ENCODE results near the gene MVB12B.

MVB12B gene

DNA sequence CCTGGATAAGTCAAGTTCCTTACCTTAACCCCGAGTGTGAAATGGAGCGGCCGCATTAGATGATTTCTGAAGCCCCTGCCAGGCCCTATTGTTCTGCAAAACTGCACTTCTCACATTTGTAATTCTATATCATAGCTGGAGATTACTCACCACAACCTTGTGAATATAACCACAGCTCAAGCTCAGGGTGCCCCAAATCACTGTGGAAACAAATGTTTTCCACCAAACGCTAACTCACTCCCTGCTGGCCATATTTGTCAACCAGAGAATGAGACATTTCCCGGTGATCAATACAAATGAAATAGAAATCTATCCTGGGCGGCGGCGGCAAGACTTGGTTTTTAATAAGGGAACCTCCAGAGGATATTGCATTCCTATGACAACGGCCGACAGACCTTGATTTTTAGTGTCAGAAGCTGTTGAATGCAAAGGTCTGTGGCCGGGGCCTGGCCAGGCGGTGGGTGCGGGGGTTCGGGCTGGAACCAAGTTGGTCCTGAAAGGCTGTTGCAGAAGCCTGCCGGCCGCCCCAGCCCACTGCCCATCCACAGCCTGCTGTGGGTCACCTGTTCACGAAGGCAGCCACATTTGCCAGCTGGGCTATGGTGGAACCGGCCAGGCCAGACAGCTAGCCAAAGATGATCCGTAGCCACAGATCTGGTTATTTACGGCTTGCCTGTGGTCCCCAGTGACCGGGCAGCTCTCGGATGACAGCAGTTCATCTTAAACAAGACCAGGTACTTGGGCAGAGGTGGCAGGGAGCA lies 193.2 kb downstream of the MVB12B start:
- DNase-seq (ENCODE audit: low read depth in 2 of 2): no peak

GRCh38 chr9:126520453-126520852 lies 193.8 kb downstream of the MVB12B start:
- DNase-seq (ENCODE audit: low read depth in 2 of 2): no peak

GRCh38 chr9:126521089-126521488 lies 194.5 kb downstream of the MVB12B start:
- no peak for DNase-seq (ENCODE audit: low read depth in 2 of 2)

GRCh38 chr9:126521551-126521950 lies 194.9 kb downstream of the MVB12B start:
- DNase-seq (ENCODE audit: low read depth in 2 of 2): no peak

- no peak for DNase-seq (ENCODE audit: low read depth in 2 of 2)
Observed at GRCh38 chr9:126521976-126522590, 195.5 kb downstream of the MVB12B start.

- no peak for DNase-seq (ENCODE audit: low read depth in 2 of 2)
Observed at GRCh38 chr9:126522612-126523356, 196.2 kb downstream of the MVB12B start.

DNA sequence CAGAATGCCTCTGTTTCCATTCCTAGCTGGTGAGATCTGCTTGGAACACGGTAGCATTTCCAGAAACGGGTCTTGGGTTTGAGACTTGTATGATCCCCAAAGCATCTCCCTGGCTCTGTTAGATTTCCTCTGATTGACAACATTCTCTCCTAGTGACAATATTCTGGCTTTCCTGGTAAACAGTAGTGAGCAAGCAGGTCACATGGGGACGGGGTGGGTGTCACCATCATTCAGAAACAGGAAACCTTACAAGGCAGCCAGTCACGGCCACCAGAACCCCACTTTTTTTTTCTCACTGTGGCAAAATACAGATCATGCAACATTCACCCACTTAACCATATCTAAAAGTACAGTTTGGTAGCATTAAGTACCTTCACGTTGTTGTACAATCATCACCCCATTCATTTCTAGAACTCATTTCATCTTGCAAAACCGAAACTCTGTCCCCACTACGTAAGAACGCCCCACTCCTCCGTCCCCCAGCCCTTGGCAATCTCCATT lies 197.0 kb downstream of the MVB12B start:
- peak in 1 of 2 donors; percentile 10 for DNase-seq (ENCODE audit: low read depth in 2 of 2)

- no peak for DNase-seq (ENCODE audit: low read depth in 2 of 2)
Observed at GRCh38 chr9:126524353-126525077, 197.9 kb downstream of the MVB12B start.

GRCh38 chr9:126526218-126527108 lies 199.8 kb downstream of the MVB12B start:
- DNase-seq (ENCODE audit: low read depth in 2 of 2): no peak

GRCh38 chr9:126527109-126527825 lies 200.6 kb downstream of the MVB12B start:
- no peak for DNase-seq (ENCODE audit: low read depth in 2 of 2)

- no peak for DNase-seq (ENCODE audit: low read depth in 2 of 2)
Observed at GRCh38 chr9:126528111-126528510, 201.5 kb downstream of the MVB12B start.

DNA sequence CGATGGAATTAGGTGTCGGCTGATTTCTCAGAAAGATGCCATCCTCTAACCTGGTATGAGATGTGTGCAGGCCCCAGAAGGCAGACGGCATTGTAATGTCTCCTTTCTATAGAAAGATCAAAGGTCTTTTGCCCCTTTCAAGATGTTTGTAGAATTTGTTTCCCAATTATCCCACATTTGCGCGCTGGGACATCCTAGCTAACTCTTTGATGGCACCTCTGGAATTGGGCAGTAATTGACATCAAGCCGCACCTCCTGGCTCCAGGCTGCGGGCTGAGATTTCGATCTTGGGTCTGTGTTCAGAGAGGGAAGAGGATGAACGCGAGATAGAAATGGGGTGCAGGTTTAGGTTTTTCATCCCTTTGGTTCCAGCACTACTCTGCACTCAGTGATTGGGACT lies 202.3 kb downstream of the MVB12B start:
- no peak for DNase-seq (ENCODE audit: low read depth in 2 of 2)

DNA sequence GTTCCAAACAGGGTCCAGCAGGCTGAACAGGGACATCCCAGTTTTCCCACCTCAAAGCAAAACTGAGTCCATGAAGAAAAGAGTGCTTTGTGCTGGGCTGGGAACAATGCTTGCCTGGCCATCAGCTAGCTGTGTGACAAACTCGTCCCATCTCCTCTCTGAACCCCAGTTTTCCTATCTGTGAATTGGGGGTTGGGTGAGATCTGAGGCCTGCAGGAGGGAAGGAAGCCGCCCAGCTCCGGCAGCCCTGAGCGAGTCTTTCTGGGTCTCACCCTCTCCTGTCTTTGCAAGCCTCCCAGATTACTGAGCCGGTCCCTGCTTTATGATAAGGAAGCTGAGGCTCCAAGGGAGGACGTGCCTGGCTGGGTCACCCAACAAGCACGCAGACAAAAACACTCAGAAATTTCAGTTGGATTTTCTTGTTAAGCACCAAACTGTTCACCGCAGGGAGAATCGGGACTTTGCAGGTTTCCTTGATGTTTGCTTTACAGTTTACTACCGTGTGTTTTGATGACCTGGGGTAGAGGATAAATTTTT lies 204.5 kb downstream of the MVB12B start:
- DNase-seq (ENCODE audit: low read depth in 2 of 2): no peak

- no peak for DNase-seq (ENCODE audit: low read depth in 2 of 2)
Observed at GRCh38 chr9:126531591-126531990, 205.0 kb downstream of the MVB12B start.

DNA sequence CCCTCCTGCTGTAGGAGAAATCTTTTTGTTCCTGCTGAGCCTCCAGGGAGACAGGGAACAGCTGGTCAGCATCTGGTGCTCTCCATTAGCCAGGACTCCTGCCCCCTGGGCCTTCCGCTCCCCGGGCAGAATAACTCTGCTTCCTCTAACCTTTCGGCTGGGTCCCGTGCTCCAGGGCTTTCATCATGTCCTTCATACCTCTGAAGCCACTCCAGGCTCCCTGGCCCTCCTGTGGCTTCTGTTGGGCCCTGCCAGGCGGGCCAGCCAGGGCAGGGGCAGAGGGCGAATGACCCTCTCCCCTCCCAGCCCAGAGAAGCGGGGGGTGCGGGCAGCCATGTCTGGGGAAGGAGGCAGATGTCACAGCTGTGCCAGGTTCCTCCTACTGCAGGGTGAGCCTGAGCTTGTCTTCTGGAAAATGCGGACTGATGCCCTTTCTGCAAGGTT lies 205.4 kb downstream of the MVB12B start:
- no peak for DNase-seq (ENCODE audit: low read depth in 2 of 2)

- DNase-seq (ENCODE audit: low read depth in 2 of 2): no peak
Observed at GRCh38 chr9:126532489-126532888, 205.9 kb downstream of the MVB12B start.

DNA sequence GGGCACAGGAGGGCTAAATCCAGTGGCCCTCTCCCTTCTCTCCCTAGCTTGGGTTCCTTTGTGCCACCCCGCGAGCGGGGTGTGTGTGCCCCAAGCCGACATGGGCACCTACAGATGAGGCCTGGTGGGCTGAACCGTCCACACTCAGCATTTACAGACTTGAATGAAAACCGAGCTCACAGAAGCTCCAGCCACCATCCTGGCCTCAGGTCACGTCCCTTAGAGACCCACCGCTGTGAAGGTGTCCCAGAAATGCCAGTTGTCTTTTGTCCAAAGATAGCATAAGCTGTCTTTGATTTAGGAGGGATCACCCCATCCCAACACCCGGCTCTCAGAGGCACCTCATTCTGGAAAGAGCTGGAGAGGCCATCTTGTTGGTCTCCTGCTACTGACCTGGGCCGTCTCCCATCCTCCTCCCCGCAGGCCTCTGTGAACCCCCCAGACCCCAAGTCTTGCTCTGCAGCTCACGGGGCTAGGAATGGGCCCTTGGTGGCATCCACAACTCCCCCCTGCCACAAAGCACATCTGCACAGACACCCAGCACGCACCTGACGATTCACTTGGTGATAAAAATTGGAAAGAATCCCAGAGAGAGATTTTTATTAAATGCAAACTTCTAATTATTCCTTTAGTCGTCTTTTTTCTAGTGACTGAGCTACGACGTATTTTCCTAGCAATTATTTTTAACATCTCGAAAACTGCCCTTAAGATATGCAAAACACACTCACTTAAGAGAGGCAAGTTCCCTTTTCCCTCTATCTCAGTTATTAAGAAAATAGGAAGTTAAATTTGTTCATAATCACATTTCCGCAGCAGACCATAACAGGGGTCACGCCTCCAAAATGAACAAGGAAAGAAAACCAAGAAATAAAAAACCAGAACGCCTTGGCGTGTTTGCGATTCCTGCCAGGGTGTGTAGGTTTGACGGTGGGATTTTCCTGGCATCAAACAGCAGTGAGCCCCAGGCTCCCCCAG lies 206.6 kb downstream of the MVB12B start:
- DNase-seq (ENCODE audit: low read depth in 2 of 2): no peak

GRCh38 chr9:126533926-126534310 lies 207.3 kb downstream of the MVB12B start:
- no peak for DNase-seq (ENCODE audit: low read depth in 2 of 2)

Data from stimulated activated CD8-positive, alpha-beta memory T cell treated with anti-CD3 and anti-CD28 coated beads, Interleukin-7, amount 100 ng/mL, for 4 hours (primary cell).